Liver (tissue), 9 donors: ENCODE measurements around the gene SF1. TPM values are rescaled to one million over a fixed set of nuclear protein-coding genes. Genes with fewer than 3 reads are reported as not detected.

Source experiments
- DNase-seq: peaks from one replicate; pipeline ENCODE4 v3.0.0-alpha.2; 2017; ENCODE audit warnings: low spot score
- H3K27ac ChIP-seq, 2 donors: one replicate each; pipeline ENCODE4 v1.7.0; 2013; ENCODE audit warnings: inconsistent platforms in 2 of 2, low read length in 2 of 2, control low read depth in 1 of 2, low read depth in 1 of 2, mild to moderate bottlenecking in 1 of 2
- H3K27me3 ChIP-seq, 4 donors: one replicate each; pipeline versions ENCODE4 v1.6.1 to v1.7.0; 2013; ENCODE audit warnings: low read length in 3 of 4, inconsistent platforms in 1 of 4, mild to moderate bottlenecking in 1 of 4, moderate library complexity in 1 of 4; ENCODE audit not compliant: control insufficient read depth in 4 of 4, insufficient read depth in 4 of 4
- H3K36me3 ChIP-seq, 4 donors: one replicate each; pipeline versions ENCODE4 v1.6.1 to v1.7.0; 2013; ENCODE audit warnings: low read length in 3 of 4, mild to moderate bottlenecking in 3 of 4, low read depth in 1 of 4, moderate library complexity in 1 of 4; ENCODE audit not compliant: control insufficient read depth in 4 of 4, insufficient read depth in 3 of 4
- H3K4me1 ChIP-seq, 4 donors: one replicate each; pipeline versions ENCODE4 v1.6.1 to v1.7.0; 2013; ENCODE audit warnings: low read length in 3 of 4, mild to moderate bottlenecking in 3 of 4, moderate library complexity in 1 of 4; ENCODE audit not compliant: control insufficient read depth in 4 of 4, insufficient read depth in 4 of 4
- H3K4me3 ChIP-seq, 3 donors: one replicate each; pipeline versions ENCODE4 v1.6.1 to v1.7.0; 2013; ENCODE audit warnings: low read length in 3 of 3, control low read depth in 1 of 3, low read depth in 1 of 3, mild to moderate bottlenecking in 1 of 3
- H3K9ac ChIP-seq, 2 donors: one replicate each; pipeline ENCODE4 v1.7.0; 2013; ENCODE audit warnings: low read length in 2 of 2, mild to moderate bottlenecking in 2 of 2, moderate library complexity in 2 of 2, control low read depth in 1 of 2, low read depth in 1 of 2
- H3K9me3 ChIP-seq, 4 donors: one replicate each; pipeline versions ENCODE4 v1.6.1 to v1.7.0; 2013; ENCODE audit warnings: low read length in 3 of 4; ENCODE audit not compliant: control insufficient read depth in 4 of 4
- CTCF ChIP-seq: fragments of 150-350 bp; IDR thresholded peaks from 2 replicates; pipeline ENCODE4 v1.5.1; 2017; ENCODE audit warnings: improper control_type of control experiment, low read depth, low read length; ENCODE audit not compliant: missing input control
- EGR1 ChIP-seq, 2 donors: IDR thresholded peaks; 2 replicates each; pipeline ENCODE4 v1.6.1; 2016 to 2018; ENCODE audit warnings: antibody characterized with exemption in 2 of 2, low read depth in 2 of 2
- FOXA1 ChIP-seq: IDR thresholded peaks from 2 replicates; pipeline ENCODE4 v1.6.1; 2016; ENCODE audit warnings: antibody characterized with exemption
- FOXA2 ChIP-seq: IDR thresholded peaks from 2 replicates; pipeline ENCODE4 v1.6.1; 2016; ENCODE audit warnings: antibody characterized with exemption
- GABPA ChIP-seq, 2 donors: IDR thresholded peaks in 1 of 2; conservative IDR thresholded peaks in 1 of 2; 2 replicates each; pipeline ENCODE4 v1.6.1; 2016; ENCODE audit warnings: antibody characterized with exemption in 2 of 2, mild to moderate bottlenecking in 1 of 2, moderate library complexity in 1 of 2
- HNF4A ChIP-seq, 2 donors: conservative IDR thresholded peaks; 2 replicates each; pipeline ENCODE4 v1.6.1; 2016; ENCODE audit warnings: antibody characterized with exemption in 2 of 2, mild to moderate bottlenecking in 2 of 2
- HNF4G ChIP-seq: IDR thresholded peaks from 2 replicates; pipeline ENCODE4 v1.6.1; 2016; ENCODE audit warnings: antibody characterized with exemption
- JUND ChIP-seq, 2 donors: IDR thresholded peaks; 2 replicates each; pipeline ENCODE4 v1.6.1; 2016; ENCODE audit warnings: antibody characterized with exemption in 2 of 2
- MAX ChIP-seq: IDR thresholded peaks from 2 replicates; pipeline ENCODE4 v1.6.1; 2016; ENCODE audit warnings: antibody characterized with exemption
- NR2F2 ChIP-seq: IDR thresholded peaks from 2 replicates; pipeline ENCODE4 v1.6.1; 2016; ENCODE audit warnings: antibody characterized with exemption
- RAD21 ChIP-seq, 2 donors: IDR thresholded peaks; 2 replicates each; pipeline ENCODE4 v1.6.1; 2016; ENCODE audit warnings: antibody characterized with exemption in 2 of 2, mild to moderate bottlenecking in 2 of 2
- REST ChIP-seq: IDR thresholded peaks from 2 replicates; pipeline ENCODE4 v1.6.1; 2016; ENCODE audit warnings: antibody characterized with exemption, mild to moderate bottlenecking
- RXRA ChIP-seq, 2 donors: IDR thresholded peaks; 2 replicates each; pipeline ENCODE4 v1.6.1; 2017 to 2018; ENCODE audit warnings: antibody characterized with exemption in 2 of 2, mild to moderate bottlenecking in 1 of 2
- SP1 ChIP-seq: IDR thresholded peaks from 2 replicates; pipeline ENCODE4 v1.6.1; 2018; ENCODE audit warnings: antibody characterized with exemption, mild to moderate bottlenecking
- TAF1 ChIP-seq: conservative IDR thresholded peaks from 2 replicates; pipeline ENCODE4 v1.6.1; 2016; ENCODE audit warnings: antibody characterized with exemption, mild to moderate bottlenecking
- YY1 ChIP-seq: IDR thresholded peaks from 2 replicates; pipeline ENCODE4 v1.6.1; 2016; ENCODE audit warnings: antibody characterized with exemption, mild to moderate bottlenecking
- ZBTB33 ChIP-seq: IDR thresholded peaks from 2 replicates; pipeline ENCODE4 v1.6.1; 2016; ENCODE audit warnings: antibody characterized with exemption
- WGBS: extraction: QIAGEN DNeasy Blood & Tissue Kit; methylation state at CpG from one replicate; pipeline ENCODE4 v1.1.7; 2013; 5-methylcytosine and 5-hydroxymethylcytosine counted together
- polyA plus RNA-seq, 2 donors: library from polyadenylated mRNA; stranded (reverse) in 1 of 2; unstranded in 1 of 2; fragments of 200-250 nt in 1 of 2; fragments of >200 nt in 1 of 2; fragmentation: Nextera tagmentation in 1 of 2; extraction: Ambion mirVana in 1 of 2; gene quantifications; one replicate each; pipeline versions ENCODE4 v1.2.1 to v1.2.3, GENCODE V29; 2013 to 2015
- total RNA-seq, 2 donors: library from RNA; depleted of rRNA; stranded (reverse); fragments of >200 nt; gene quantifications; one replicate each; pipeline ENCODE4 v1.2.3, GENCODE V29; 2014
- TF ChIP-seq, protein P1 (sequence below): IDR thresholded peaks from 2 replicates; pipeline ENCODE4 v1.6.1; 2016; ENCODE audit warnings: antibody characterized with exemption
- donor health status: healthy.
- donor health status: healthy.
- donor health status: healthy.
- donor health status: healthy.
- donor health status: healthy.

Gene SF1
- total and polyA plus RNA-seq, 4 donors: 44.9 to 135 (median 50.1) TPM

GRCh38 chr11:64758330-64759079 is 19.8 kb downstream of the SF1 start:
- Histone ChIP-seq H3K27ac (no peak overlapping the region), H3K9me3 (no peaks in the 10 kb centered on the region), H3K9ac (no peak overlapping the region), H3K4me1 (peaks cover 0 to 3% (median 0%) of the 10 kb centered on the region in 4 donors), H3K36me3 (peaks cover 2 to 9% (median 5%) of the 10 kb centered on the region in 4 donors), H3K27me3 (no peaks in the 10 kb centered on the region), H3K4me3 (no peak overlapping the region)
- no peak for TF ChIP-seq RXRA (IDR thresholded peaks at IDR 0.05)
- no peak for TF ChIP-seq FOXA2
- TF ChIP-seq GABPA (IDR thresholded peaks at IDR 0.05 in 1 of 2, conservative IDR thresholded peaks at IDR 0.05 in 1 of 2): no peak
- 93% methylated on average over 15 of the region's 15 CpGs for WGBS
- DNase-seq: no peak

DNA sequence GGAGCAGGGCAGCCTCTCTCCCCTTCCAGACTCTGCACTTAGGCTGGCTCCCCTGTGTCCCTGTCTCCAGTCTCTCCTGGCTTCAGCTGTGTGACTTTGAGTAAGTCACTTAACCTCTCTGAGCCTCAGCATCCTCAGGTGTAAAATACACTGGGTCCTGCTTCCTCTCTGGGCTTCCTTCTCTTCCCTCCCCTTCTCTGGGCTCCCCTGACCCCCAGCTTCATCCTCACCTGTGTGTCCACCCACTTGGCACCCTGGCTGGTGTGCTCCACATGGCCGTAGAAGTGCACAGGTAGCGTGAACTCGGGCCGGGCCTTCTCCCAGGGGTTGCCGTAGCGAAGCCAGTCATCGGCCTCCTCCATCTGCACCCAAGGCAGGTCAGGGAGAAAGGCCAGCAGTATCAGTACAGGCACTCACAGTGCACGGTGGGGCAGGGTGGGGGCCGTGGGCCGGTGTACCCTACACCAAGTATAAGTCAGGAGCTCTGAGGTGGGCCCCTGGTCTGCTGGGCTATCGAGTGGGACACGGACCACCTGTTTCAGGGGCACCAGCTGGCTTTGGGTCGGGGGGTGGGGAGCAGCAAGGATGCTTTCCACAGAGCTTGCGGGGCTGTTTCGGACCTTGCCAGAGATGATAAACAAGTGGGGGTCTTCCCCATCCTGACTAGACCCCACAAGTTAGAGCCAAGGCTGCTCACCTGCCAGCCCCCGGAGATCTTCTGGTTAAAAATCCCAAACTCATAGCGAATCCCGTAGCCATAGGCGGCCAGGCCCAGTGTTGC is 20.6 kb downstream of the SF1 start:
- Histone ChIP-seq H3K9ac (no peak overlapping the region), H3K4me1 (no peaks in the 10 kb centered on the region), H3K27ac (no peak overlapping the region), H3K27me3 (no peaks in the 10 kb centered on the region), H3K4me3 (no peak overlapping the region), H3K36me3 (peaks cover 0 to 6% (median 3%) of the 10 kb centered on the region in 4 donors), H3K9me3 (no peaks in the 10 kb centered on the region)
- WGBS: 88% methylated on average over 19 of the region's 19 CpGs
- no peak for DNase-seq
- TF ChIP-seq JUND (IDR thresholded peaks at IDR 0.05) (no peak), FOXA1 (no peak), TAF1 (no peak), RAD21 (IDR thresholded peaks at IDR 0.05) (no peak), EGR1 (IDR thresholded peaks at IDR 0.05; ENCODE audit: low read depth in 2 of 2) (no peak), RXRA (IDR thresholded peaks at IDR 0.05) (no peak), REST (no peak), HNF4G (no peak), YY1 (no peak), ZBTB33 (no peak), NR2F2 (no peak), CTCF (no peak), HNF4A (conservative IDR thresholded peaks at IDR 0.05) (no peak), FOXA2 (no peak), SP1 (no peak), GABPA (IDR thresholded peaks at IDR 0.05 in 1 of 2, conservative IDR thresholded peaks at IDR 0.05 in 1 of 2) (no peak), MAX (no peak)
- TF ChIP-seq, protein P1, sequence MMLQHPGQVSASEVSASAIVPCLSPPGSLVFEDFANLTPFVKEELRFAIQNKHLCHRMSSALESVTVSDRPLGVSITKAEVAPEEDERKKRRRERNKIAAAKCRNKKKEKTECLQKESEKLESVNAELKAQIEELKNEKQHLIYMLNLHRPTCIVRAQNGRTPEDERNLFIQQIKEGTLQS: no peak
